Measurements from ENCODE around the gene ADK. TPM values are rescaled to one million over a fixed set of nuclear protein-coding genes. Genes with fewer than 3 reads are reported as not detected.

Gene ADK
- total RNA-seq, 2 experiments from 2014 or later = 56.9 to 57.5 TPM

GRCh38 chr10:74107391-74107790, 43.6 kb upstream of the ADK start:
- H3K36me3 Mint-ChIP-seq (ENCODE audit: low read depth) = peaks cover 25% of the 10 kb centered on the region
- TF ChIP-seq, protein P1, sequence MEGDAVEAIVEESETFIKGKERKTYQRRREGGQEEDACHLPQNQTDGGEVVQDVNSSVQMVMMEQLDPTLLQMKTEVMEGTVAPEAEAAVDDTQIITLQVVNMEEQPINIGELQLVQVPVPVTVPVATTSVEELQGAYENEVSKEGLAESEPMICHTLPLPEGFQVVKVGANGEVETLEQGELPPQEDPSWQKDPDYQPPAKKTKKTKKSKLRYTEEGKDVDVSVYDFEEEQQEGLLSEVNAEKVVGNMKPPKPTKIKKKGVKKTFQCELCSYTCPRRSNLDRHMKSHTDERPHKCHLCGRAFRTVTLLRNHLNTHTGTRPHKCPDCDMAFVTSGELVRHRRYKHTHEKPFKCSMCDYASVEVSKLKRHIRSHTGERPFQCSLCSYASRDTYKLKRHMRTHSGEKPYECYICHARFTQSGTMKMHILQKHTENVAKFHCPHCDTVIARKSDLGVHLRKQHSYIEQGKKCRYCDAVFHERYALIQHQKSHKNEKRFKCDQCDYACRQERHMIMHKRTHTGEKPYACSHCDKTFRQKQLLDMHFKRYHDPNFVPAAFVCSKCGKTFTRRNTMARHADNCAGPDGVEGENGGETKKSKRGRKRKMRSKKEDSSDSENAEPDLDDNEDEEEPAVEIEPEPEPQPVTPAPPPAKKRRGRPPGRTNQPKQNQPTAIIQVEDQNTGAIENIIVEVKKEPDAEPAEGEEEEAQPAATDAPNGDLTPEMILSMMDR (IDR thresholded peaks at IDR 0.05) = no peak
- DNase-seq = no peak
- ChIA-PET POLR2A (no interaction called here), CTCF (interaction anchor here (0.9 to 2.0 kb wide), 5 partner anchors 12 to 219 kb away, joined by 3 to 7 read pairs (median 3); no protein-coding TSS in a partner anchor)
- no peak overlapping the region for H3K27ac Mint-ChIP-seq
- intact Hi-C loops (cut with micrococcal nuclease) = no loop called here
- no peaks in the 10 kb centered on the region for H3K9me3 Mint-ChIP-seq
- no peak overlapping the region for H3K4me3 Mint-ChIP-seq
- no peak for ATAC-seq
- no peaks in the 10 kb centered on the region for H3K4me1 Mint-ChIP-seq (ENCODE audit: low read depth)
- H3K27me3 Mint-ChIP-seq = no peaks in the 10 kb centered on the region

GRCh38 chr10:74109452-74109851, 41.6 kb upstream of the ADK start:
- ChIA-PET POLR2A (interaction anchor here (0.8 to 1.2 kb wide), 4 partner anchors 8 to 26 kb away, joined by 3 read pairs; no protein-coding TSS in a partner anchor), CTCF (interaction anchor here (1.1 to 1.5 kb wide), 7 partner anchors 14 to 229 kb away, joined by 3 to 6 read pairs (median 4); no protein-coding TSS in a partner anchor)
- TF ChIP-seq, protein P1 (IDR thresholded peaks at IDR 0.05) = no peak
- intact Hi-C loops (cut with micrococcal nuclease) = no loop called here
- Mint-ChIP-seq H3K27me3 (no peaks in the 10 kb centered on the region), H3K36me3 (ENCODE audit: low read depth) (peaks cover 40% of the 10 kb centered on the region), H3K4me3 (no peak overlapping the region), H3K4me1 (ENCODE audit: low read depth) (no peaks in the 10 kb centered on the region), H3K9me3 (no peaks in the 10 kb centered on the region), H3K27ac (peak overlapping the region; percentile 55)
- no peak for ATAC-seq
- DNase-seq = no peak

- Mint-ChIP-seq H3K4me3 (no peak overlapping the region), H3K9me3 (no peaks in the 10 kb centered on the region), H3K27me3 (no peaks in the 10 kb centered on the region), H3K4me1 (ENCODE audit: low read depth) (no peaks in the 10 kb centered on the region), H3K36me3 (ENCODE audit: low read depth) (peaks cover 42% of the 10 kb centered on the region), H3K27ac (peak overlapping the region; percentile 9)
- no peak for DNase-seq
- ChIA-PET CTCF (interaction anchor here (0.5 to 1.4 kb wide), 4 partner anchors 14 to 428 kb away, joined by 3 to 4 read pairs (median 4); no protein-coding TSS in a partner anchor), POLR2A (interaction anchor here (0.8 to 1.2 kb wide), 3 partner anchors 8 to 15 kb away, joined by 3 read pairs; no protein-coding TSS in a partner anchor)
- TF ChIP-seq, protein P1 (IDR thresholded peaks at IDR 0.05) = no peak
- intact Hi-C loops (cut with micrococcal nuclease) = no loop called here
- no peak for ATAC-seq
Measured at GRCh38 chr10:74110120-74110519, 40.9 kb upstream of the ADK start.

DNA sequence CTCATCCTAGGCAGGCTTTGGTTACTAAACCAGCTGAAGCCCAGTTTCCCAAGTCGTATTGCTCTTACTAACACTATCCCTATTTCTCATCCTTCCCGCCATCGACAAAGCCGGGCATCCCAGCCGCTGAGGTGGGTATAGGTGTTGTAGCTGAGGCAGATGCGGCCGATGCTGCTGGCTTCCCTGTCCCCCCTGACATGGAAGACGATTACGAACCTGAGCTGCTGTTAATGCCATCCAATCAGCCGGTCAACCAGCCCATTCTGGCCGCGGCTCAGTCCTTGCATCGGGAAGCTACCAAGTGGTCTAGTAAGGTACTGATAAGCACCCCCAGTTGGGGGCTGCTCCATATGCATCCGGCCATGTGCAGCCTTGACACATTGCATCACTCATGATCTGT, 39.2 kb upstream of the ADK start:
- no peak overlapping the region for H3K4me3 Mint-ChIP-seq
- TF ChIP-seq, protein P1 (IDR thresholded peaks at IDR 0.05) = no peak
- intact Hi-C loops (cut with micrococcal nuclease) = no loop called here
- ATAC-seq (no peak), DNase-seq (no peak)
- H3K27me3 Mint-ChIP-seq = no peaks in the 10 kb centered on the region
- no peaks in the 10 kb centered on the region for H3K4me1 Mint-ChIP-seq (ENCODE audit: low read depth)
- peaks cover 46% of the 10 kb centered on the region for H3K36me3 Mint-ChIP-seq (ENCODE audit: low read depth)
- H3K9me3 Mint-ChIP-seq = no peaks in the 10 kb centered on the region
- no peak overlapping the region for H3K27ac Mint-ChIP-seq
- CTCF ChIA-PET = interaction anchor here (1.0 to 1.4 kb wide), 2 partner anchors 171 to 226 kb away, joined by 4 read pairs; no protein-coding TSS in a partner anchor
- POLR2A ChIA-PET = no interaction called here

DNA sequence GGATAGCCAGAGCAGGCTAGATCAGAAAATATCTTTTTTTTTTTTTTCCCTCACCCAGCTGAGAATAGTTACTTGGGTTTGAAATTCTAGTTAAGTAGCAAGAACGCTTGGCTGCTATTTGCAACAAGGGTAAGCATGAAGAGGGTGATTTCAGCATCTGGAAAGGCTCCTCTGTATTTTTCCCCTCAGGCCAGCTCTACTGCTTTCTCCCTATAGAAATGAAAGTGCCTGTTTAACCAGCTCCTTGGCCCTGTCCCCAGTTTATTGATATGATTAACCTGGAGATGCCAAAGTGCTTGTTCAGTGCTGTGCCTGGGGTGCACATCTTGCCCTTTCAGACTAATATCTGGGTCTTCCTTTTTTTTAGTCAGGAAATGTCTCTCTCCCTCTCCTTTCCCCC, 37.5 kb upstream of the ADK start:
- ChIA-PET CTCF (interaction anchor here (0.9 to 1.1 kb wide), 2 partner anchors 11 to 55 kb away, joined by 3 read pairs; no protein-coding TSS in a partner anchor), POLR2A (no interaction called here)
- Mint-ChIP-seq H3K27ac (no peak overlapping the region), H3K4me3 (no peak overlapping the region), H3K9me3 (no peaks in the 10 kb centered on the region), H3K36me3 (ENCODE audit: low read depth) (peaks cover 56% of the 10 kb centered on the region), H3K4me1 (ENCODE audit: low read depth) (peaks cover 11% of the 10 kb centered on the region), H3K27me3 (no peaks in the 10 kb centered on the region)
- intact Hi-C loops (cut with micrococcal nuclease) = no loop called here
- ATAC-seq = no peak
- TF ChIP-seq, protein P1 (IDR thresholded peaks at IDR 0.05) = no peak
- DNase-seq = no peak

All from activated CD8-positive, alpha-beta T cell treated with anti-CD3 and anti-CD28 coated beads for 36 hours (primary cell).